OCI-LY1 (cell line): ENCODE data around the gene KCNH6.

Experiments used
- H2AFZ ChIP-seq: fragments of 200-600 bp; sonication (generic), shearing (Covaris generic); 2 replicates; pipeline ENCODE4 v1.6.0; 2014; ENCODE audit warnings: antibody characterized with exemption, mild to moderate bottlenecking, low read length
- H3F3A ChIP-seq: fragments of 200-600 bp; sonication (generic), shearing (Covaris generic); 2 replicates; pipeline ENCODE4 v1.6.0; 2014; ENCODE audit warnings: mild to moderate bottlenecking, antibody characterized with exemption, low read length, moderate library complexity; ENCODE audit not compliant: insufficient read depth
- H3K27ac ChIP-seq: fragments of 200-600 bp; sonication (generic); 2 replicates; pipeline ENCODE4 v1.5.1; 2014; ENCODE audit warnings: low read length, mixed run types, mild to moderate bottlenecking, low read depth; ENCODE audit not compliant: poor library complexity, severe bottlenecking
- H3K27me3 ChIP-seq: fragments of 200-600 bp; sonication (generic); 2 replicates; pipeline ENCODE4 v1.6.0; 2014; ENCODE audit warnings: antibody characterized with exemption, mild to moderate bottlenecking, low read length, moderate library complexity; ENCODE audit not compliant: insufficient read depth
- H3K36me3 ChIP-seq: fragments of 200-600 bp; sonication (generic); 2 replicates; pipeline ENCODE4 v1.6.1; 2014; ENCODE audit warnings: mild to moderate bottlenecking, antibody characterized with exemption, low read length, moderate library complexity, mixed read lengths; ENCODE audit not compliant: insufficient read depth
- H3K4me1 ChIP-seq: fragments of 200-600 bp; sonication (generic); 2 replicates; pipeline ENCODE4 v1.5.1; 2014; ENCODE audit warnings: mild to moderate bottlenecking, low read length, moderate library complexity; ENCODE audit not compliant: insufficient read depth, severe bottlenecking
- H3K4me2 ChIP-seq: fragments of 200-600 bp; sonication (generic), shearing (Covaris generic); 2 replicates; pipeline ENCODE4 v1.6.1; 2014; ENCODE audit warnings: low read length
- H3K4me3 ChIP-seq: fragments of 200-600 bp; sonication (generic); 2 replicates; pipeline ENCODE4 v1.5.1; 2014; ENCODE audit warnings: low read length, low read depth, mild to moderate bottlenecking, mixed read lengths; ENCODE audit not compliant: poor library complexity, severe bottlenecking
- H3K79me2 ChIP-seq: fragments of 200-600 bp; shearing (Covaris generic); 2 replicates; pipeline ENCODE4 v1.6.1; 2016; ENCODE audit warnings: mixed run types, low read length, mixed read lengths; ENCODE audit not compliant: insufficient read depth
- H3K9ac ChIP-seq: fragments of 200-600 bp; sonication (generic), shearing (Covaris generic); 2 replicates; pipeline ENCODE4 v1.6.1; 2014; ENCODE audit warnings: mild to moderate bottlenecking, low read length, mixed read lengths
- H3K9me2 ChIP-seq: fragments of 200-600 bp; sonication (generic), shearing (Covaris generic); 2 replicates; pipeline ENCODE4 v1.6.1; 2014; ENCODE audit warnings: low read depth, mild to moderate bottlenecking, low read length, mixed read lengths
- H3K9me3 ChIP-seq: fragments of 200-600 bp; shearing (Covaris generic); 2 replicates; pipeline ENCODE4 v1.6.1; 2014; ENCODE audit warnings: low read length, mixed read lengths
- H4K20me1 ChIP-seq: fragments of 200-600 bp; sonication (generic), shearing (Covaris generic); 2 replicates; pipeline ENCODE4 v1.6.0; 2016; ENCODE audit warnings: mild to moderate bottlenecking, low read length; ENCODE audit not compliant: insufficient read depth
- CTCF ChIP-seq: fragments of 200-600 bp; sonication (generic), shearing (Covaris generic); IDR thresholded peaks from 2 replicates; pipeline ENCODE4 v1.5.1; 2017; ENCODE audit warnings: mild to moderate bottlenecking, antibody characterized with exemption, low read length, moderate library complexity, mixed read lengths
- EZH2 ChIP-seq: fragments of 200-600 bp; sonication (generic), shearing (Covaris generic); IDR thresholded peaks from 2 replicates; pipeline ENCODE4 v1.8.0; 2017; ENCODE audit warnings: borderline replicate concordance, mixed run types, mild to moderate bottlenecking, antibody characterized with exemption, low read length, moderate library complexity, mixed read lengths

The KCNH6 gene

GRCh38 chr17:63578027-63578768 lies 55.0 kb downstream of the KCNH6 start:
- Histone ChIP-seq H3K27me3 (no peaks in the 10 kb centered on the region), H3F3A (no peaks in the 10 kb centered on the region), H4K20me1 (no peaks in the 10 kb centered on the region), H3K4me1 (no peaks in the 10 kb centered on the region), H3K9ac (no peak overlapping the region), H3K4me3 (no peak overlapping the region), H3K36me3 (peaks cover 44% of the 10 kb centered on the region), H3K4me2 (no peak overlapping the region), H3K9me3 (no peaks in the 10 kb centered on the region), H3K9me2 (no peaks in the 10 kb centered on the region), H3K27ac (no peak overlapping the region), H2AFZ (no peak overlapping the region), H3K79me2 (peaks cover 3% of the 10 kb centered on the region; the same call in 1 of the 2 replicates)
- no peak for TF ChIP-seq CTCF
- no peak for TF ChIP-seq EZH2

- no peak for TF ChIP-seq CTCF
- no peak for TF ChIP-seq EZH2
- H3K27ac ChIP-seq = no peak overlapping the region
- H3K27me3 ChIP-seq = no peaks in the 10 kb centered on the region
- no peaks in the 10 kb centered on the region for H3K9me3 ChIP-seq
- no peaks in the 10 kb centered on the region for H3F3A ChIP-seq
- H3K4me1 ChIP-seq = no peaks in the 10 kb centered on the region
- H3K4me2 ChIP-seq = no peak overlapping the region
- H3K4me3 ChIP-seq = no peak overlapping the region
- no peak overlapping the region for H2AFZ ChIP-seq
- peaks cover 3% of the 10 kb centered on the region; the same call in 1 of the 2 replicates for H3K79me2 ChIP-seq
- H4K20me1 ChIP-seq = no peaks in the 10 kb centered on the region
- H3K9ac ChIP-seq = no peak overlapping the region
- H3K36me3 ChIP-seq = peaks cover 50% of the 10 kb centered on the region
- no peaks in the 10 kb centered on the region for H3K9me2 ChIP-seq
These were observed 55.6 kb downstream of the KCNH6 start for GRCh38 chr17:63578769-63579111.

GRCh38 chr17:63579633-63580032 lies 56.5 kb downstream of the KCNH6 start:
- Histone ChIP-seq H4K20me1 (no peaks in the 10 kb centered on the region), H3K4me3 (no peak overlapping the region), H3K27me3 (no peaks in the 10 kb centered on the region), H3K79me2 (no peaks in the 10 kb centered on the region; the same call in 1 of the 2 replicates), H3F3A (no peaks in the 10 kb centered on the region), H3K27ac (no peak overlapping the region), H3K9me2 (no peaks in the 10 kb centered on the region), H2AFZ (no peak overlapping the region), H3K9me3 (no peaks in the 10 kb centered on the region), H3K36me3 (peaks cover 58% of the 10 kb centered on the region), H3K4me2 (no peak overlapping the region), H3K4me1 (no peaks in the 10 kb centered on the region), H3K9ac (no peak overlapping the region)
- no peak for TF ChIP-seq EZH2
- TF ChIP-seq CTCF = no peak
